HG03521 (cell line): ENCODE measurements around the gene LRRC73.
A peak's percentile ranks its signal among the peaks of the same experiment; 100 is the strongest.
"Not testable (repeated sequence)": the region's sequence is repeated elsewhere in the genome, so short reads cannot be mapped to it uniquely, and the experiment has no call there.

ENCODE experiments used
- ATAC-seq: cut with Tn5 transposase; IDR thresholded peaks from one replicate; pipeline ENCODE4 v1.9.1; 2021; ENCODE audit warnings: mild to moderate bottlenecking, moderate library complexity; ENCODE audit not compliant: unreplicated experiment

Gene LRRC73

GRCh38 chr6:43511824-43512415 lies 1.8 kb upstream of the LRRC73 start:
- ATAC-seq, result no peak

DNA sequence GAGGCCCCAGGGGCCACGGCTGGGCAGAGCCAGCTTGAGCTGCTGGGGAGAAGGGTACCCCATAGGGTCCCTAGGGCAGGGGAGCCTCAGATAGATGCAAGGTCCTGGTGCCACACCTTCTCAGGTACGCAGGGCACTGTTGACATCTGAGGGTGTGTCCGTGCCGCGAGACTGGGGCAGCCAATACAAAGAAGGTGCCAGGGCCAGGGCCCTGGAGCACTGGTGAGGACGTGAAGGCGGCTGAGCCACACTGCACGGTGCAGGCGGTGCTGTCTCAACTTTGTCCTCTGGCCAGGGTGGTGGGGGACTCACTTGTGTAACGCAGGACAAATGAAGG lies 649 bp upstream of the LRRC73 start:
- ATAC-seq, result no peak

DNA sequence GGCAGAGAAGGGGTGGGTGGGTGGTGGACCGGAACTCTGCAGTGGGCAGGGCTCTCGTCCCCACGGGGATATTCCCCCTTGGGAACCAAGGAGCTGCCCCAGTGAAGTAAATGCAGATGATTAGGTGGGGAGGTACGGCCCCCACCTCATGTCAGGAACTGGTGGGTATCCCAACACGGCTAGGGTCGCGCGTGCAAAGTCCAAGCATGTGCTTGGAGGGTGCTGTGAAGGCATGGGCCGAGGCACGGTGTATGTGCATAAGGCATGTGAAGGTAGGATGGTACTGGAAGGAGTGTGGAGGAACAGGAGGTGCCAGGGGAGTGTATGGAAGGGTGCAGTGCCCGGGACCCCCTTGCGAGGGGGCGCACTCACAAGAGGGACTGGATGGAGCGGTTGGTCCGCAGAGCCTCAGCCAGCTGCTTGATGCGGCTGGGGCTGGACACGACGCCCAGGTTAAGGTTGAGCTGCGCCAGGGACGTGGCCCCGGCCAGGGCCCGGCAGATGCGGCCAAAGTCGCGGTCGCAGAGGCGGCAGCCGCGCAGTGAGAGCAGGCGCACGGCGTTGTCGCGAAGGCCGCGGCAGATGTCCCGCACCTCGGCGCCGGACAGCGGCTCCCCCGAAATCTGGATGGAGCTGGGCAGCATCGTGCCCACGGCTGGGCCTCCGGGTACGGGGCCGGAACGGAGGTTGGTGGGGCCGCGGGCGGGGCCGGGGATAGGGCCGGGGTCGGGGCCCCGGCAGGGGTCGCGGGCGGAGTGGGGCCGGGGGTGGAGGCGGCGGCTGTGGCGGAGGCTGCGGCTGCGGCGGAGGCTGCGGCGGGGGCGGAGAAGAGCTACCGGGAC lies 783 bp downstream of the LRRC73 start:
- ATAC-seq, result peak; percentile 3

DNA sequence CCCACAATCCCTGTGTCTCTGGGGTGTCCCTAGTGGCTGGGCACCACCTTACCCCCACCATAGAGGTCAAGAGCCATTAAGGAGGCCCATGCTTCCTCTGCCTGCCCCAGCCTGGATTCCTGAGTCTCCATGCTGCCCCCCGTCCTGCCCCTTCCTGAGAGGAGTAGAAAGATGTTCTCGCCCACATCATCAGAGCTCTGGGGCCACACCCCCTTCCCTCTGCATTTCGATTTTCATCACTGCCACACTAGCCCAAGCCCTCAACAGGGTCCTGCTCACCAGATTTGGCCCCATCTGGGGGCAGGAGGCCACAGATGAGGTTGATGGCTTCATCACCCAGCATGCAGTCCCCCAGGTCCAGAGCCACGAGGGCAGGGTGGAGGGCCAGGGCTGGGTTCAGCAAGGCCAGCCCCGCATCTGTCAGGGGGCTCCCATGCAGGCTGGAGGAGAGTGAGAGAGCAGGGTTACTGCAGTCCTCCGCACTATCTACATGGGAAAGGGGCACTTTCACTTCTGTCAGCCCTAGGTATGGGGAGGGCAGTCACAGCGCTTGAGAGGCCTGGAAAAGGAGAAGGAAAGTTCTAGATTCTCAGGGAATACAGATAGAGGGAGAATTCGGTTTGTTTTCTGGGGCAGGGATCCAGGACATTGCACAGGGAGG lies 1.5 kb downstream of the LRRC73 start:
- ATAC-seq, result no peak

DNA sequence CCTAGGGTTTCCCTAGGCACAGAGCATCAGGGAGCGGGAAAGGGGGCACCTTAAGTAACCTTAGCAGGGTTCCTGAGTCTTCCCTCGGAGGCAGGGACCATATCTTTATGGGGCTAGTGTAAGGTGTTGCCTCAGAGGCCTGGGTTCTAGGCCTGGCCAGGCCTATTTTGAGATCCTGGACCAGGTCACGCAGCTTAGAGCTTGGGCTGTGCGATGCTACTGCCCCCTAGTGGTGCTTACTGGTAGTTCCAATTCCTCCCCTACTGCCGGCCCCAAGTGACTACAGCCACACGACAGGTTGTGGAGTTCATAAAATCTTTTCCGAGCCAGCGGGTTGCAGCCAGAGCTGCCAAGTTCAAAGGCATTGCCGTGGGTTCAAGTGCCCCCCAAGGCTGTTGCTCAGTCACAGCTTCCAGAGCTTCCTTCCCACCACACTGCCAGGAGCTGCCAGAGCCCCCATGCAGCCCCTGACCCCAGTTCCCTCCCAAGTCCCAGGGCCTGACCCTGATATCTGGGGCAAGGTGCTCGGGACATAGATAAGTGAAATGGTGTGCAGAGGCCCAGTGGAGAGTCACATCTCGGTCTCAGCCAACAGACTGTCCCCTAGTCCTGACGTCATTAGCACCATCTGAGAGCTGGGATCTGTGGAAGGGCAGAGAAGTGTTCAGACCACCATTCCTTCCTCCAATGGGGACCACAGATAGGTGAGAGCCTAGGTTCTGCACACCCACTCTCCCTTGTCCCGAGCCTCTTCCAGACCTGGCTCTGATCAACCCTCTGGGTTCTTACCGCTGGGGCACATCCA lies 3.3 kb downstream of the LRRC73 start:
- peak; percentile 32 for ATAC-seq

DNA sequence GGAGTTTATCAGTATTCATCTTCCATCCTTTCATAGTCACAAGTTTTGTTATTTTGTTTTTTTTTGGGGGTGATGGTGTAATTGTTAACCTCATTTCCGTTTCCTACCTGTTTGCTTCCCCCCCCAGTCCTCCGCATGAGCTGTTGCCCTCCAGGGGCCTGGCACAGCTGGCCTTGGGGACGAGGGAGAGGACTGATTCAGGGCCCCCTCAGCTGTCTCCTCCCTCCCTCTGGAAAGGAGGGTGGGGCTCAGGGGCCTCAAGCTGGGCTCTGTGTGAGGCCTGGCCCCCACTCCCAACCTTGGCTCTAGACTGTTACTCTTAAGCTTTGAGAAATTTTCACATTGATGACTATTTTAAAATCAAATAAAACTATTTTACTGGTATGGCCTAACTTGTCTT lies 4.0 kb downstream of the LRRC73 start:
- no peak for ATAC-seq

DNA sequence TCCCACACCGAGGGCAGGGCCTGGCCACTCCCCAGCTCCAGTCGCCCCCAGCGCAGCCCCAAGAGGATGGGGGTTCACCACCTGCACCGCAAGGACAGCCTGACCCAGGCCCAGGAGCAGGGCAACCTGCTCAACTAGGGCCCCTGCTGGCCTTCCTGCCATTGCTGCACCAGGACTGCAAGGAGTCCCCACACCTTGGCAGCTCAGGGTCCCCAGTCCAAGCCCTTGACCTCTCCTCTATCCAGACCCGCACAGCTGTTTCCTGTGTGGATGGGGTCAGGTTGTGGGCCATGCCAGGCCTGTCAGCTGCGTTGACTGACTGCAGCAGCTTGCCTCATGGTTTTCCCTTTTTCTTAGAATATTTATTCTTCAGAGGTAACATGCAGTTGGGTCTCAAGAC lies 4.4 kb downstream of the LRRC73 start:
- ATAC-seq, result no peak

GRCh38 chr6:43504756-43505593 lies 5.2 kb downstream of the LRRC73 start:
- no peak for ATAC-seq

- no peak for ATAC-seq
These were observed 6.7 kb downstream of the LRRC73 start for GRCh38 chr6:43503443-43503842.

DNA sequence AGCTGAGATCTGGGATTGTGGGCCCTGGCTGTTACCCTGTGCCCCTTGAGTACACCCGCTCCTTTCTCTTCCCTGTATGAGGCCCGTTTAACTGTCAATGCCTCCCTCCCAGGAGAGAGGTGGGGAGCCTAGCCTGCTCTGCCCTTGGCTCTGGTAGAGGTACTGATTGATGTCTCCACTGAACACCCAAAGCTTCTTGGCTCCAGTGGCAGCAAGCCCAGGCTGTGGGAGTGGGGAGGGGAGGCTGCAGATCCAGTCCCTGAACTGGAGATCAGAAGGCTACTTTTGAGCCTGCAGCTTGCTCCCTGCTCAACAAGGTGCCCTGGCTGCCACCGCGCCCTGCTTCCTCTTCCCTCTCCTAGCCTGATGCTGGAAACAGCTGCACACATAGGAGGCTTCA lies 7.5 kb downstream of the LRRC73 start:
- ATAC-seq, result no peak

GRCh38 chr6:43500921-43501320 lies 9.2 kb downstream of the LRRC73 start:
- ATAC-seq, result no peak

- ATAC-seq, result no peak
These were observed 10.9 kb downstream of the LRRC73 start for GRCh38 chr6:43499028-43499815.

DNA sequence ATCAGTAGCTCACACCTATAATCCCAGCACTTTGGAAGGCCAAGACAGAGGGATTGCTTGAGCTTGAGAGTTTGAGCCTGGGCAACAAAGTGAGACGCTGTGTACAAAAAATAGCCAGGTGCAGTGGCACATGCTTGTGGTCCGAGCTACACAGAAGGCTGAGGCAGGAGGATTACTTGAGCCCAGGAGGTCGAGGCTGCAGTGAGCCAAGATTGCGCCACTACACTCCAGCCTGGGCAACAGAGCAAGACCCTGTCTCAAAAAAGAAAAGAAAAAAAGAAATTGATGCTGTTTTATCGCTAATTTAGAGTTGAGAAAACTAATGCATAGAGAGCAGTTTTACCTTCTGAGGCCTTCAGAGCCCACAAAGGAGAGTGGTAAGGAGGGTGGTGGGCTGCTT lies 11.9 kb downstream of the LRRC73 start:
- ATAC-seq, result not testable (repeated sequence)

DNA sequence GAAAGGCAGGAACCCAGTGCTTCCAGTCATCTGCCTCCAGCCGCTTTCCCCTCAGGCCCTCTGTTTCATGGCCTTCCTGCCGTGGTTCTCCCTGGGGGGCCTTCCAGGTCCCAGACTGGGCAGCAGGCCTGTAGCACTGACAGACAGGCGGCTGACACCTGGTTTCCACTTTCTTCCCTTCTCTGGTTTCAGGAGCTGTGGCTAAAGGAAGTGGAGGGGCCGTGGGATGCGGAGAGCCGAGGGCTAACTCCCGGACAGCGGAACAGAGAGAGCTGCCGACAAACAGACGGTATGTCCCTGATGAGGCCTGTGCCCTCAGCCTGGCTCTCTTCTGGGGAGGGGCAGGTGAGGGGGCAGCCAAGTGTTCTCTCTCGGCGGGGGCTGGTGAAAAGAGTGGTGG lies 12.5 kb downstream of the LRRC73 start:
- ATAC-seq, result no peak

GRCh38 chr6:43497129-43497396 lies 13.1 kb downstream of the LRRC73 start:
- no peak for ATAC-seq

DNA sequence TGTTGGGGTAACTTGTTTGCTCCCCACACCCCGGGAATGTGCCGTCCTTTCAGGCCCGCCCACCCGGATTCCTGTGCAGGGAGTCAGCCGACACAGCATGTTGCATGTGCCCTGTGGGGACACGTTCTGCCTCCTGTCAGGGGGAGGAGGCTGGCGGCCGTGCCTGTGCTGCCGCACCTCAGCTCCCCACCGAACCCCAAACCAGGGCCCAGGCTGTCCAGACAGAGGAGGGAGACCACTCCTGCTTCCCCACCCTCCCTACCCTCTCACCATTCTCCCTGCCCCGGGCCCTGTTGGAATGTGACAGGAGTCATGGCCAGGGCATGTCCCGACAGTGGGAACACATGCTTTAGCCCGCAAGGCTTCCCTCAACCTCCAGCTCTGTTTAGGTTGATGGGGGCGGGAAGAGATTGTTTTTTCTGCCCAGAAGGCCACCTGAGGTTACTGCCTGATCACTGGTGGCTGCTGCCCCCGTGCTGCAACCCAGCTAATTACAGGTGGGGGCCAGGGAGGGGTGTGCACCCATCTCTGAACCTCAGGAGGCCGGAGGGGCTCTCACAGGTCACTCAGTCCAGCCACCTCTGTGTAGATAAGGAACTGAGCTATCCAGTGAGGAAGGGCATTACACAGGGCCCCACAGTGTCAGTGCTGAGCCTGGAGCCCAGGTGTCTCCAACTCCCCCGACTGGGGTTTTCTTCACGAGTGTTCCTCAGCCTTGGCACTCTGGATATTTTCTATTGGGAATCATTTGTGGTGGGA lies 13.6 kb downstream of the LRRC73 start:
- ATAC-seq, result no peak

DNA sequence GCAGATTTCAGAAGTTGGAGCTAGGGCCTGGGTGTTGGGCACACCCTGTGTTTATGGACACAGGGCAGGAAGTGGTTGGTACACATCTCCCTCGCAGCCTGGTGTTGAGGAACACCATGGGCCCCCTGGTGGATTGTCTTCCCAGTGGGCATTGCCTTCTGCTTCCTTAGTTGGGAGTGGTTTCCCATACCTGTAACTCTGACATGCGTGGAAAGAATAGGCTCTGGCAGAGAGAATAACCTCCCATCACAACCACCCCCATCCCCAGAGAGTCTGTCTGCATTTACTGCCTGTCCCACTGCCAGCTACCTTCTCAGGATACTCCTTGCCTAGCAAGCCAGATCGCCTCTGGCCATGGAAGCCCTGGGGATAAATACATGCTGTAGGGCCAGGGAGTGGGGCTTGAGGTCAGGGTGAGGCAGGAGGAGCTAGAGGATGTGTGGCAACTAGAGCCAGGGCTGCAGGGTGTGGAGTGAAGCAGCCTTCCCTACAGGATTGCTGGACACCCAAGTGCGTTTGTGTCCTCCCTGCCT lies 14.7 kb downstream of the LRRC73 start:
- no peak for ATAC-seq

- ATAC-seq, result no peak
These were observed 15.4 kb downstream of the LRRC73 start for GRCh38 chr6:43494766-43495165.

DNA sequence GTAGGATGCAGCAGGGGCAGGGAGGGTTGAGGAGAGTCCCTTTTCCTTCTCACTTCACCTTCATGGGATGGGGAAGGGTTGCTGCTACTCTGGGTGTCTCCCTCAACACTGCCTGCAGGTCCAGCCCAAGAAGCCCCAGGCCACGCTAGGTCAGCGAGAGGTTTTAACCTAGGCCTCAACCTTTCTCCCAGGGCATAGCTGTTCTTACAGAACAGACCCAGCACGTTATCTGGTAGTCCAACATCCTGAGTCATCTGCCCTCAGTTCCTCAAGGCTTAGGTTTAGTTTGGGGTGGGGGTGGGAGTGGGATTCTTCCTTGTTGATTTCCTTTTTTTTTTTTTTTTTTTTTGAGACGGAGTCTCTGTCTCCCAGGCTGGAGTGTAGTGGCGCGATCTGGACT lies 15.8 kb downstream of the LRRC73 start:
- no peak for ATAC-seq
